Keratinocyte (primary cell): ENCODE measurements around the gene MMD. TPM values are rescaled to one million over a fixed set of nuclear protein-coding genes. Genes with fewer than 3 reads are reported as not detected.
"Not testable (repeated sequence)": the region's sequence is repeated elsewhere in the genome, so short reads cannot be mapped to it uniquely, and the experiment has no call there.

Source experiments
- DNase-seq: peaks from one replicate; pipeline ENCODE4 v3.0.0-alpha.2; 2011; ENCODE audit warnings: low read depth, missing footprints, low spot score
- FAIRE-seq: peaks from 2 replicates; lab custom pipeline; 2011; peaks lifted over from hg19 to GRCh38; lab: Jason Lieb, UNC
- H2AFZ ChIP-seq: 2 replicates; pipeline ENCODE4 v1.6.0; 2012; ENCODE audit warnings: low read length, control low read depth, inconsistent platforms; ENCODE audit not compliant: control insufficient read depth
- H3K27ac ChIP-seq: 2 replicates; pipeline ENCODE4 v1.5.1; 2011; ENCODE audit warnings: low read length; ENCODE audit not compliant: control insufficient read depth, insufficient read depth
- H3K27me3 ChIP-seq: 3 replicates; pipeline ENCODE4 v1.6.0; 2011; ENCODE audit warnings: low read length; ENCODE audit not compliant: control insufficient read depth, insufficient read depth; ENCODE audit errors: extremely low read depth
- H3K36me3 ChIP-seq, 2 experiments: 2 replicates in 1 of 2; 3 replicates in 1 of 2; pipeline ENCODE4 v1.5.1; 2011; ENCODE audit warnings: low read length in 2 of 2, mild to moderate bottlenecking in 1 of 2; ENCODE audit not compliant: control insufficient read depth in 2 of 2, insufficient read depth in 2 of 2; ENCODE audit errors: extremely low read depth in 1 of 2
- H3K4me1 ChIP-seq: 3 replicates; pipeline ENCODE4 v1.5.1; 2011; ENCODE audit warnings: low read length; ENCODE audit not compliant: control insufficient read depth, insufficient read depth; ENCODE audit errors: extremely low read depth
- H3K4me2 ChIP-seq: 3 replicates; pipeline ENCODE4 v1.6.0; 2011; ENCODE audit warnings: low read depth, low read length; ENCODE audit not compliant: control insufficient read depth, insufficient read depth; ENCODE audit errors: extremely low read depth
- H3K4me3 ChIP-seq, 3 experiments: fragments of 200-600 bp in 1 of 3; sonication (generic) in 1 of 3; 2 replicates in 2 of 3; 3 replicates in 1 of 3; pipeline ENCODE4 v1.5.1; 2011 to 2016; ENCODE audit warnings: low read length in 3 of 3, mild to moderate bottlenecking in 3 of 3, control low read depth in 2 of 3, inconsistent platforms in 1 of 3, low read depth in 1 of 3, mixed read lengths in 1 of 3, mixed run types in 1 of 3, moderate library complexity in 1 of 3; ENCODE audit not compliant: control insufficient read depth in 2 of 3, insufficient read depth in 2 of 3; ENCODE audit errors: extremely low read depth in 1 of 3
- H3K79me2 ChIP-seq: 2 replicates; pipeline ENCODE4 v1.6.0; 2012; ENCODE audit warnings: low read length; ENCODE audit not compliant: control insufficient read depth, insufficient read depth
- H3K9ac ChIP-seq: 3 replicates; pipeline ENCODE4 v1.6.0; 2011; ENCODE audit warnings: low read length; ENCODE audit not compliant: control insufficient read depth, insufficient read depth; ENCODE audit errors: extremely low read depth
- H3K9me1 ChIP-seq: 3 replicates; pipeline ENCODE4 v1.6.0; 2011; ENCODE audit warnings: low read length; ENCODE audit not compliant: control insufficient read depth, insufficient read depth; ENCODE audit errors: extremely low read depth
- H3K9me3 ChIP-seq: 2 replicates; pipeline ENCODE4 v1.5.1; 2012; ENCODE audit warnings: low read depth, low read length; ENCODE audit not compliant: control insufficient read depth
- H4K20me1 ChIP-seq: 3 replicates; pipeline ENCODE4 v1.6.0; 2011; ENCODE audit warnings: low read length; ENCODE audit not compliant: control insufficient read depth, insufficient read depth; ENCODE audit errors: extremely low read depth
- EZH2 ChIP-seq: IDR thresholded peaks from one replicate; pipeline ENCODE4 v1.6.1; 2012; ENCODE audit warnings: inconsistent platforms, mild to moderate bottlenecking, low read length, moderate library complexity
- dilution Hi-C: fragments of 300-500 bp; cut with MboI; formaldehyde crosslinking; loops from one replicate; pipeline ENCODE4 v1.7.0; 2020; ENCODE audit warnings: low sequenced_read_pairs; ENCODE audit not compliant: extremely low pct_ligation_motif_present
- polyA plus RNA-seq, 5 experiments: library from polyadenylated mRNA; depleted of rRNA in 3 of 5; stranded (reverse) in 3 of 5; stranded (forward) in 1 of 5; unstranded in 1 of 5; fragments of >200 nt; gene quantifications; 1 replicate in 1 of 5; 2 replicates in 3 of 5; 3 replicates in 1 of 5; pipeline versions ENCODE4 v1.2.1 to v1.2.3, GENCODE V29; 2011 to 2012; ENCODE audit warnings: missing spikeins in 2 of 5, low read depth in 1 of 5, low replicate concordance in 1 of 5
- TF ChIP-seq, protein P1 (sequence below), 3 experiments: IDR thresholded peaks in 1 of 3; conservative IDR thresholded peaks in 1 of 3; optimal IDR thresholded peaks in 1 of 3; 2 replicates in 2 of 3; 3 replicates in 1 of 3; pipeline versions ENCODE3 to v1.5.1; 2011; ENCODE audit warnings: low read length in 3 of 3, mild to moderate bottlenecking in 3 of 3, moderate library complexity in 2 of 3, control low read depth in 1 of 3, inconsistent platforms in 1 of 3; ENCODE audit not compliant: insufficient read depth in 2 of 3; ENCODE audit errors: extremely low read depth in 1 of 3

Gene MMD
- polyA plus RNA-seq, 1 donor (not counting 4 experiments of a cell fraction or from before 2014, with no cell fraction given): 6.4 TPM

DNA sequence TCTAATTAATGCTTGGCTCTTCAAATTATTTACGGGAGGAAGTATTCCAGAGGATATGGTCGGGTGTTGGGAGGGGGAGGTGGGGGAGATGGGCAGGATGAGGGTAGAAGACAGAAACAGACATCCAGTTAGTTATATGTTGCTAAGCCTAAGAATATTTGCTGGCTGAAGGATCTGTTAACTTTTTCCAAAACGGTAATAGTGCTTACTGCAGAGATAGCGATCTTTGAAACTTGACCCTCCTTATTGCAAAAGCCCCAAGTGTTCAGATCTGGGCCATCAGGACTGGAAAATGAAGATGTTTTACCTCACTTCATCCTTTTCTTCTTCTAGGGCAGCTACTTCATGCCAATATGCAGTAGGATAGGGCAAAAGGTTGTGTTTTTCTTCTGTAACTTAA lies 27.0 kb upstream of the MMD start:
- Histone ChIP-seq H4K20me1 (no peaks in the 10 kb centered on the region), H3K36me3 (no peaks in the 10 kb centered on the region), H3K9me1 (no peaks in the 10 kb centered on the region), H3K79me2 (no peaks in the 10 kb centered on the region), H3K4me3 (no peak overlapping the region), H3K27me3 (no peaks in the 10 kb centered on the region), H3K4me2 (no peak overlapping the region), H3K9ac (no peak overlapping the region), H2AFZ (no peak overlapping the region), H3K9me3 (no peaks in the 10 kb centered on the region), H3K27ac (no peak overlapping the region), H3K4me1 (no peaks in the 10 kb centered on the region)
- dilution Hi-C loops: no loop called here
- no peak for TF ChIP-seq EZH2
- TF ChIP-seq, protein P1, sequence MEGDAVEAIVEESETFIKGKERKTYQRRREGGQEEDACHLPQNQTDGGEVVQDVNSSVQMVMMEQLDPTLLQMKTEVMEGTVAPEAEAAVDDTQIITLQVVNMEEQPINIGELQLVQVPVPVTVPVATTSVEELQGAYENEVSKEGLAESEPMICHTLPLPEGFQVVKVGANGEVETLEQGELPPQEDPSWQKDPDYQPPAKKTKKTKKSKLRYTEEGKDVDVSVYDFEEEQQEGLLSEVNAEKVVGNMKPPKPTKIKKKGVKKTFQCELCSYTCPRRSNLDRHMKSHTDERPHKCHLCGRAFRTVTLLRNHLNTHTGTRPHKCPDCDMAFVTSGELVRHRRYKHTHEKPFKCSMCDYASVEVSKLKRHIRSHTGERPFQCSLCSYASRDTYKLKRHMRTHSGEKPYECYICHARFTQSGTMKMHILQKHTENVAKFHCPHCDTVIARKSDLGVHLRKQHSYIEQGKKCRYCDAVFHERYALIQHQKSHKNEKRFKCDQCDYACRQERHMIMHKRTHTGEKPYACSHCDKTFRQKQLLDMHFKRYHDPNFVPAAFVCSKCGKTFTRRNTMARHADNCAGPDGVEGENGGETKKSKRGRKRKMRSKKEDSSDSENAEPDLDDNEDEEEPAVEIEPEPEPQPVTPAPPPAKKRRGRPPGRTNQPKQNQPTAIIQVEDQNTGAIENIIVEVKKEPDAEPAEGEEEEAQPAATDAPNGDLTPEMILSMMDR (optimal IDR thresholded peaks at IDR 0.05 in 1 of 3, IDR thresholded peaks at IDR 0.05 in 1 of 3, conservative IDR thresholded peaks at IDR 0.05 in 1 of 3; ENCODE audit: extremely low read depth in 1 of 3, insufficient read depth in 2 of 3, low read length in 3 of 3): no peak
- DNase-seq (no peak), FAIRE-seq (no peak)

DNA sequence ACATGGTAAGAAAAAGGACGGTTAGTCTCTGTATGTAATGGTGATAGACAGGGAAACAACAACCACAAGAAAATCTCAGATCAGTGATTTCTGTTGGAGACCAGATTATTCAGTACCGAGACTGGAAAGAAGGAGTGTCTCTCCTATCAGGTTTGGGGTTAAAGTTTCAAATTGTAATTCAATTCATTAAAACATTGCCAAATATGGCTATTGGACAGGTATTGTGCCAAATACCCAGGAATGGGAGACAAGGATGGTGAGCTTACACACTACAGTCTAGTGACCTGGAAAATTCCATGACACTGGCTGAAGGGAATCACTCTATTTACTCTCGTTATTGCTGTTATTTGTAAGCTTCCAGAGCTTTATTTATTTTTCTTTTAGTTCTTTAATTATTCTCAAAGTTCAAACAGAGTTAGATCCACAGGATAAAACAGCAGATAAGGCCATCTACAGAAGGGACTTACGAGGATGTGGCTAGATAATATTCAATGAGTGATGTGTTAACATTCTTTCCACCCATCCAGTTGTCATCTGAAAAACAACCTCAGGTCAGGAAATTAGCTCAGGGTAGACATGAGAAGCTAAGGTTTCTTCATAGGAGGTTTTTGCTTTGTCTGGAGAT lies 25.1 kb upstream of the MMD start:
- no peak for DNase-seq
- Histone ChIP-seq H3K4me1 (no peaks in the 10 kb centered on the region), H3K79me2 (no peaks in the 10 kb centered on the region), H2AFZ (no peak overlapping the region), H4K20me1 (no peaks in the 10 kb centered on the region), H3K9ac (no peak overlapping the region), H3K27ac (no peak overlapping the region), H3K27me3 (no peaks in the 10 kb centered on the region), H3K4me3 (no peak overlapping the region), H3K36me3 (no peaks in the 10 kb centered on the region), H3K4me2 (no peak overlapping the region), H3K9me1 (no peaks in the 10 kb centered on the region), H3K9me3 (no peaks in the 10 kb centered on the region)
- FAIRE-seq: no peak
- dilution Hi-C loops: no loop called here
- no peak for TF ChIP-seq EZH2
- TF ChIP-seq, protein P1 (optimal IDR thresholded peaks at IDR 0.05 in 1 of 3, IDR thresholded peaks at IDR 0.05 in 1 of 3, conservative IDR thresholded peaks at IDR 0.05 in 1 of 3; ENCODE audit: extremely low read depth in 1 of 3, insufficient read depth in 2 of 3, low read length in 3 of 3): no peak

DNA sequence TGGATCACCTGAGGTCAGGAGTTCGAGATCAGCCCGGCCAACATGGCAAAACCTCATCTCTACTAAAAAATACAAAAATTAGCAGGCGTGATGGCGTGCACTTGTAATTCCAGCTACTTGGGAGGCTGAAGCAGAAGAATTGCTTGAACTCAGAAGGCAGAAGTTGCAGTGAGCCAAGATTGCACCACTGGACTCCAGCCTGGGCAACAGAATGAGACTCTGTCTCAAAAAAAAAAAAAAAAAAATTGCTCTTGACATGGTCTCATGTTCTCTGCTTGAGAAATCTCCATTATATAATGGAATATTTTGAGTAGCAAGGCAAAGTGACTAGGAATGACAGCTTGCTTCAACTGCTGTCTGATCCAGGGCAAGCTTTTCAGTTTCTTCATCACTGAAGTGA lies 24.4 kb upstream of the MMD start:
- dilution Hi-C loops, H3K36me3 ChIP-seq, H3K4me1 ChIP-seq, H3K9ac ChIP-seq, H3K4me3 ChIP-seq, FAIRE-seq, H3K9me1 ChIP-seq, DNase-seq, H3K27me3 ChIP-seq, H3K79me2 ChIP-seq, H3K4me2 ChIP-seq, H3K9me3 ChIP-seq, H4K20me1 ChIP-seq, H3K27ac ChIP-seq, H2AFZ ChIP-seq: not testable (repeated sequence)
